Ectodermal cell (in vitro differentiated cells): ENCODE results near the gene ZNF521.

Experiments
- H3K27ac ChIP-seq: 2 replicates; pipeline ENCODE4 v1.7.0; 2013; ENCODE audit warnings: mild to moderate bottlenecking, low read depth, low read length; ENCODE audit not compliant: insufficient read depth, poor library complexity, severe bottlenecking
- H3K27me3 ChIP-seq: 2 replicates; pipeline ENCODE4 v1.7.0; 2013; ENCODE audit warnings: mild to moderate bottlenecking, low read length; ENCODE audit not compliant: insufficient read depth, control insufficient read depth, poor library complexity, severe bottlenecking
- H3K36me3 ChIP-seq: one replicate; pipeline ENCODE4 v1.7.0; 2013; ENCODE audit warnings: low read length; ENCODE audit not compliant: control insufficient read depth, insufficient read depth
- H3K4me1 ChIP-seq: one replicate; pipeline ENCODE4 v1.7.0; 2013; ENCODE audit warnings: low read length; ENCODE audit not compliant: control insufficient read depth, insufficient read depth
- H3K4me3 ChIP-seq: 2 replicates; pipeline ENCODE4 v1.7.0; 2013; ENCODE audit warnings: low read depth, low read length, control low read depth; ENCODE audit not compliant: insufficient read depth
- H3K9me3 ChIP-seq: 2 replicates; pipeline ENCODE4 v1.7.0; 2013; ENCODE audit warnings: mild to moderate bottlenecking, low read length, moderate library complexity; ENCODE audit not compliant: control insufficient read depth
- WGBS, 2 experiments: methylation state at CpG; one replicate each; pipeline ENCODE4 v1.1.7; 2013; ENCODE audit warnings: missing lambda C conversion rate in 2 of 2; 5-methylcytosine and 5-hydroxymethylcytosine counted together

Gene ZNF521

DNA sequence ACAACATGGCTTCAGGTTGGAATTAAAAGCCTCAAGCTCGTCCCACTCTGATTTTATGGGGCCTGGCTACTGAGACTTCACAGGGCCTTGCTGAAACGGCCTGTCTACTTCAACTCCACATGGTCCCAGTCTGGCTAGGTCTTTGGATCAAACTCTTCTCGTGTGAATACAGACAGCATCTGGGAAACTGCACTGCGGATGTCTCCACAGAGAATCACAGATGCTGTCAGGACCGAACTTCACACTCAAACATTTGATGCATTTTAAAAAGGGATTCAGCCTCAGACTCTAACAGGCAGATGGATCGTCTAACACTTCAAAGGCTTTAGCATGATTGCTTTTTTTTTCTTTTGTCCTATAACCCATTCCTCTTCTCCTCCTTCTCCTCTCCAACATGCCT is 198.5 kb downstream of the ZNF521 start:
- Histone ChIP-seq H3K36me3 (peaks cover 24% of the 10 kb centered on the region), H3K27ac (no peak overlapping the region), H3K27me3 (no peaks in the 10 kb centered on the region), H3K4me3 (no peak overlapping the region), H3K4me1 (no peaks in the 10 kb centered on the region), H3K9me3 (no peaks in the 10 kb centered on the region)
- WGBS, 2 experiments: 92 to 94% methylated on average over 6 of the region's 6 CpGs

DNA sequence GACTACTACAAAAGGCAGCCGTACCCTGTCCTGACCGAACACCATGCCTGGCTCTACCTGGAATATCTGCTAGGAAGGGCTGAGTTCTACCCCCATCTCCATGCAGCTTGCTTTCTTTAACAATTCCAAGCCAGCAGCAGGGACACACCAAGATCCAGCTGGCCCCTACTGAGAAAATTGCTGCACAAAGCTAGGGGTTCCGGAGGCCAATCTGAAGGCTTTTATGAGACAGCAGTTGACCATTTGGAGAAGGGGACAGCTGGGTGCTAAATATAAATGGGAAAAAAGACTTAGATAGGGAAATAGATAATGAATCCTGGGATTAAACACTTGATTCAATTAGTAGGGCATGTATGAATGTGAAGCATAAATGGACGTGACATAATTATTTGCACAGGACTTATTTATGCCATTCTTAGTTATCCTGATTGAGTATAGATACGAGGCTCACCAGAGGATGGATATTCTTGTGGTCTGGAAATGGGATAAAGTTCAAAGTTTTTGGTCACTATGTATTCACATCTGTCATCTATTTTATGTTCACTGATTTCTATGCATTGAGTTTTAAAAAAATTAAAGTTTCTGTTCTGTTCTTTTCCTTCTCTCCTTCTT is 204.0 kb downstream of the ZNF521 start:
- peaks cover 4% of the 10 kb centered on the region for H3K4me1 ChIP-seq
- no peak overlapping the region for H3K4me3 ChIP-seq
- no peaks in the 10 kb centered on the region for H3K27me3 ChIP-seq
- no peaks in the 10 kb centered on the region for H3K9me3 ChIP-seq
- no peak overlapping the region for H3K27ac ChIP-seq
- no peaks in the 10 kb centered on the region for H3K36me3 ChIP-seq
- 92 to 93% methylated on average over 5 of the region's 5 CpGs for WGBS, 2 experiments

DNA sequence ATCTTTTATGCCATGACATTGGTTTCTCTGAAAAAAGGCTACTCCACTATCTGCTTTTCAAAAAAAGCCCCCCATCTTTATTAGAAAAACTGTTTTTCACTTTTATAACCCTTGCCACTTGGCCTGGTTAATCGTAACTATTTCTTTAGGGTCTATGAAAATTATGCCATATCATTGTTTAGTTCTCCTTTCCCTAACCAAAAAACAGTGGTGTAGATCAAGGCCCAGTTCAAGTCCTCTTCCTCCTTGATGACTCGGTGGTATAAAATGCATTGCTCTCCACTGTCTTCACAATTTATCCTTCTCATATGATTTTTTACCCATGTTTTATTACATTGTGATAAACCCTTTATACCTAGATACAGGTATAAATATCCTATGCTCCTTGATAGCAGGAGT is 205.5 kb downstream of the ZNF521 start:
- H3K27ac ChIP-seq: no peak overlapping the region
- H3K9me3 ChIP-seq: no peaks in the 10 kb centered on the region
- no peak overlapping the region for H3K4me3 ChIP-seq
- WGBS, 2 experiments: 89 to 96% methylated on average over 2 of the region's 2 CpGs
- peaks cover 4% of the 10 kb centered on the region for H3K4me1 ChIP-seq
- H3K36me3 ChIP-seq: no peaks in the 10 kb centered on the region
- H3K27me3 ChIP-seq: no peaks in the 10 kb centered on the region

DNA sequence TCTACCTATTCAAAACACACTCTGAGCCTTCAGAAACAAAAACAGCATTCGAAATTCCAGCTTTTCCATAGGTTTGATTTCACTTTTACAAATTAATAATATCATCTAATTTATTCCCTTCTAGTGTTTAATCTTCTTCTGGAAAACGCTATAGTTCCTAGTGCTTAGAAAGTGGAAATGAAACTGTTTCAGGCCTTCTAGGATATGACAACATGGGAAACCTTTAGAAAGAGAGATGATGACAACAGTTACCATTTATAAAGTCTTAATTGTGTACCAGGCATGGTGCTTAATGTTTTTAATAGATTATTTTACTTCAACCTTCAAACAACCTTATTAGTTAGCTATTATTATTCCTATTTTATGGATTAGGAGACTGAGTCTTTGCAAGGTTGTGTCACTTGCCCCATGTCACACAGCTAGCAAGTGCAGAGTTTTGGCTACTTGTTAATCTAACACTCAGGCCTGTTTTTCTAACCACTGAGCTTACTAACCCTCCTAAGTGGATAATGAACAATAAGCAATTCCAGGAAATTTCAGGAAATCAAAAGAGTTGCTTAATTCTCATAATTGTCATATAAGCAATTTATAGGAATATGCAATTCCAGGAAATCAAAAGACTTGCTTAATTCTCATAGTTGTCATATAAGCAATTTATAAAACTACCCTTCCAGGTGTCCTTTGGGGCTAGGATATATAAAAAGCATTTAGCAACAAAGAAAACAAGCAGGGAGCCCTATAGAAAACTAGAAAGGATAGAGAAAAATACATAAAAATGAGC is 206.0 kb downstream of the ZNF521 start:
- WGBS, 2 experiments: 88 to 92% methylated on average over 2 of the region's 2 CpGs
- Histone ChIP-seq H3K27ac (no peak overlapping the region), H3K4me1 (peaks cover 4% of the 10 kb centered on the region), H3K36me3 (no peaks in the 10 kb centered on the region), H3K9me3 (no peaks in the 10 kb centered on the region), H3K4me3 (no peak overlapping the region), H3K27me3 (no peaks in the 10 kb centered on the region)

DNA sequence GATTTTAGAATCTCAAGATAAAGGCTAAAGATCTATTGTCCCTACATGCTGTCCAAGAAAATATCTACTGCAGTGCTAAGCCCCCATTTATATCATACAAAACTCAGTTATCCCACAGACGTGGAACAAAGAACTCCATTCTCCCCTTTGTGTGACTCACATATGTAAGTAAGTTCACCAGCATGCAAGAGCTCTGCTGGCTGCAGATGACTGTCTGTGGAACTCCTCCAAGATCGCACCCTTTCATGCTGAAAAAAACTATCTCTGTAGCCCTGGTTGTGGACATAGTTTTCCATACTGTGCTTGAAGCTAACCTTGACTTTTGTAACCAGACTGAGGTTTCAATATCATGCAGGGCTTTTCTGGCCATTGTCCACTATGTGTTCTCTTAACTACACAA is 207.1 kb downstream of the ZNF521 start:
- Histone ChIP-seq H3K27me3 (no peaks in the 10 kb centered on the region), H3K4me1 (peaks cover 4% of the 10 kb centered on the region), H3K4me3 (no peak overlapping the region), H3K36me3 (no peaks in the 10 kb centered on the region), H3K27ac (no peak overlapping the region), H3K9me3 (no peaks in the 10 kb centered on the region)
- WGBS, 2 experiments: 78 to 79% methylated on average over 2 of the region's 2 CpGs

DNA sequence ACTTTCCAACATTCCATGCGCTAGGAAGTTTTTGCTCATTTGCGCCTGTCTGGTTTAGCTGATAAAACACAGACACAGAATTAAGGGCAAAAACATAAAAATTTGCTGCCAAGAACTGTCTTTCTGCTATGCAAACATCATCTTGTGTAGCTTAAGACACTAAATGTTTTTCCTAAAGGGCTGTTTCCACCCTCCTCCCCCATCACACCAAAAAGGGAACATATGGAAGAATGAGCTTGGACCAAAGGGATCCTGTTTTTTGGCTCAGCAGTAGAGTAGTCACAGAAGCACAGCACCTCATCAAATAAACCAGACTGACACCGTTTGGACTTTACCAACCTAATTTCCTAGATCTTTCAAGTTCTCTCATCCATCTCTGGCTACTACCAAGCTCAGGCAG is 210.1 kb downstream of the ZNF521 start:
- 96 to 98% methylated on average over 3 of the region's 3 CpGs for WGBS, 2 experiments
- no peaks in the 10 kb centered on the region for H3K27me3 ChIP-seq

DNA sequence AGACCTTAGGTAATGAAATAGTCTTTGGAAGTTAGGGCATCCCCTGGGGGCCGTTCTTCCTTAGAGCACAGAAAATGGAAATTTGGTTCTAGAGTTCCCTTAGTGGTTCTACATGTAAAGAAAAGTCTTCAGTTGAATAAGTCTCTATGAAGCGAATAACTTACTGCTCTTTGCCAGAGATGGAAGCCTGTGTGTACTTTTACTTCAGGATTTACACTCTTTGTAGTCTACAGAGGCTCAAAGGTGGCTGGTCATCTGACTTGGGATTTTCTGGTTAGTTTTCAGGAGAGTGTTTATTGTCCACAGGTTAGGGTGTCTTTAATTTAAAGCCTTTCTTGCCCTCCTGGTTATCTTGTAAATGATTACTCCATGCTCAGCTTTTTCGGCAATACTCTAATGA is 210.6 kb downstream of the ZNF521 start:
- 80% methylated on average over 3 of the region's 3 CpGs for WGBS, 2 experiments
- H3K27ac ChIP-seq: no peak overlapping the region

More for the DNA sequence above, 210.1 kb downstream of the ZNF521 start:
- Histone ChIP-seq H3K9me3 (no peaks in the 10 kb centered on the region), H3K27ac (no peak overlapping the region), H3K36me3 (peaks cover 4% of the 10 kb centered on the region), H3K4me1 (peaks cover 11% of the 10 kb centered on the region), H3K4me3 (no peak overlapping the region)

DNA sequence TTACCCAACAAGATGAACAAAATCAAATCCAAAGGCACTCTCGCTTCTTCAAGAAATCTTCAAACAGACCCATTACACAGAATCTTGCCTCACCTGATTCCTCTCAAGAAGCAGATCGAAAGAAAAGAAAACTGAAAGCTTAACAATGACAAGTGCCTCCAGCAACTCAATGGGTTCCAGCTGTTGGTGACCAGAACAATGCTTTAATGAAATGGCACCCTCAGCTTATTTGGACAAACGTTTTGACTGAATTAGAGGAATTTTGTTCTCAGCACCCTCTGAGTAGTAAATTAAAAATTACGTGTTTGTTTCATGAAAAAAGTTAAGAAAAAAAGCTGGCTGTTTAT is 211.0 kb downstream of the ZNF521 start:
- peaks cover 4% of the 10 kb centered on the region for H3K36me3 ChIP-seq
- WGBS, 2 experiments: 88 to 95% methylated on average over 4 of the region's 4 CpGs
- no peak overlapping the region for H3K4me3 ChIP-seq
- no peaks in the 10 kb centered on the region for H3K9me3 ChIP-seq
- peaks cover 11% of the 10 kb centered on the region for H3K4me1 ChIP-seq
- no peaks in the 10 kb centered on the region for H3K27me3 ChIP-seq
- no peak overlapping the region for H3K27ac ChIP-seq

More for the DNA sequence above, 210.6 kb downstream of the ZNF521 start:
- peaks cover 11% of the 10 kb centered on the region for H3K4me1 ChIP-seq
- H3K36me3 ChIP-seq: peaks cover 4% of the 10 kb centered on the region
- no peaks in the 10 kb centered on the region for H3K9me3 ChIP-seq
- H3K27me3 ChIP-seq: no peaks in the 10 kb centered on the region
- H3K4me3 ChIP-seq: no peak overlapping the region

DNA sequence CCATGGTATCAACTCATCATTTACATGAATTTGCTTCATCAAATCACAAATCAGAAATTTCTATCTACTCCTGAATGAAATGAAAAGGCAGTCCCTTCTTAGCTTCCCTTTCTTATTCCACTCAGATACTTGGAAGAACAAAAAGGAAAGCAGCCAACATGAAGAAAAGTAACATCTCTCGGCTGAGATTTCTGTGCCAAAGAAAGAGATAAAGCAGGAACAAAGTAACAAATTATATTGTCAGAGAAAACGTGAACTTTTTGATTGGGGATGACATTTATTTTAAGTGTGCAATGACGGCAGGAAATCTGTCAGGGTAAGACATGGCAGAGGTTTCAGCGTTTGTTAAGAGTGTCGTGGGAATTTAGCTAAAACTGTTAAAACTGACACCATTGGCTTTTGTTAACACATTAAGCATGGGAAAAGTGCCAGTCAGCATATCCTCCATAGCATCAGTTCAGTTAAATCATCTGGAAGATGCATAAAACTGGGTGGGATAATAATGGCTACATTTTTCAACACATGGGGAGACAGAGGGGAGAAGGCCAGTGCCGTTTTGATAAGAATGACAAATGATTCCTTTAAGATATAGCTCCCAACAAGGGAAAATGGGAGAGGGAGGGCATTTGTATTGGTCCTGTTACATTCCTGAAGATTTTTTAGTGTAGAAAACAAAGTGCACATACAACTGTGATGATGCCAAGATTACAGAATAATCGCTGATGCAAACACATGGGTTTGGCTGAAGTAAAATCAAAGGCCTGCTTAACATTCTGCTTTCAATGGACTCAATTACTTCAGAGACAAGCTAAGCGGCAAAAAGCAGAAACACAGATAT is 211.6 kb downstream of the ZNF521 start:
- H3K4me1 ChIP-seq: peaks cover 11% of the 10 kb centered on the region
- WGBS, 2 experiments: 95 to 96% methylated on average over 8 of the region's 8 CpGs
- no peak overlapping the region for H3K27ac ChIP-seq

DNA sequence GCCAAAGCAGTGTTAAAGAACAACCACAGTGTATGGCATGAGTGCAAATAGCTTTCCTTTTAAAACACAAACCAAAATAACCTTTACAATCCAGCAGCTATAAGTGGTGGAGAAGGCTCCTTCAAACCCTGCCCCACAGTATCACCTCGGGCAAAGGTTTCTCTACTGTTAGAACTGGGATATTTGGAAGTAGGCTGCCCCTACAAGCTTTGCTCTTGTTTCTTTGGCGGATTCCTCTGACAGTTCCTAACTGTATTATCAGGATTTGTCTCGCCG is 214.8 kb downstream of the ZNF521 start:
- H3K9me3 ChIP-seq: no peaks in the 10 kb centered on the region
- peaks cover 15% of the 10 kb centered on the region for H3K4me1 ChIP-seq
- H3K27me3 ChIP-seq: no peaks in the 10 kb centered on the region
- 93 to 94% methylated on average over 4 of the region's 4 CpGs for WGBS, 2 experiments
- H3K36me3 ChIP-seq: peaks cover 15% of the 10 kb centered on the region
- H3K4me3 ChIP-seq: no peak overlapping the region
- no peak overlapping the region for H3K27ac ChIP-seq

More for the DNA sequence above, 211.6 kb downstream of the ZNF521 start:
- Histone ChIP-seq H3K9me3 (no peaks in the 10 kb centered on the region), H3K27me3 (no peaks in the 10 kb centered on the region), H3K4me3 (no peak overlapping the region), H3K36me3 (peaks cover 4% of the 10 kb centered on the region)
